Trophoblast cell (in vitro differentiated cells and primary cell): ENCODE data around the gene CACNG4.

Experiments
- DNase-seq, 2 donors: peaks; one replicate each; pipeline ENCODE4 v3.0.0-alpha.2; 2016
- H2AFZ ChIP-seq: 2 replicates; pipeline ENCODE4 v1.6.1; 2013; ENCODE audit warnings: low read length, moderate library complexity, mild to moderate bottlenecking; ENCODE audit not compliant: insufficient read depth, poor library complexity
- H2AK5ac ChIP-seq: 2 replicates; pipeline ENCODE4 v1.6.1; 2013; ENCODE audit warnings: mild to moderate bottlenecking, low read length
- H2BK120ac ChIP-seq: 2 replicates; pipeline ENCODE4 v1.6.1; 2013; ENCODE audit warnings: low read length, mild to moderate bottlenecking, moderate library complexity; ENCODE audit not compliant: insufficient read depth, poor library complexity
- H2BK12ac ChIP-seq: 2 replicates; pipeline ENCODE4 v1.6.1; 2013; ENCODE audit warnings: mild to moderate bottlenecking, low read length, moderate library complexity
- H2BK5ac ChIP-seq: 2 replicates; pipeline ENCODE4 v1.6.1; 2013; ENCODE audit warnings: low read length, low read depth, moderate library complexity, mild to moderate bottlenecking; ENCODE audit not compliant: poor library complexity
- H3K14ac ChIP-seq: 2 replicates; pipeline ENCODE4 v1.6.1; 2013; ENCODE audit warnings: mild to moderate bottlenecking, low read length
- H3K18ac ChIP-seq: 2 replicates; pipeline ENCODE4 v1.6.1; 2013; ENCODE audit warnings: mild to moderate bottlenecking, low read length
- H3K23ac ChIP-seq: 2 replicates; pipeline ENCODE4 v1.6.1; 2013; ENCODE audit warnings: low read length
- H3K27ac ChIP-seq: 2 replicates; pipeline ENCODE4 v1.5.1; 2013; ENCODE audit warnings: low read depth, mild to moderate bottlenecking, inconsistent platforms, low read length, moderate library complexity
- H3K27me3 ChIP-seq: 2 replicates; pipeline ENCODE4 v1.6.1; 2013; ENCODE audit warnings: inconsistent platforms, mild to moderate bottlenecking, low read length, moderate library complexity; ENCODE audit not compliant: insufficient read depth
- H3K36me3 ChIP-seq, 2 experiments: 1 replicate in 1 of 2; 2 replicates in 1 of 2; pipeline ENCODE4 v1.6.1; 2013; ENCODE audit warnings: low read length in 2 of 2, mild to moderate bottlenecking in 2 of 2, moderate library complexity in 1 of 2; ENCODE audit not compliant: insufficient read depth in 2 of 2, control insufficient read depth in 1 of 2
- H3K4ac ChIP-seq: 2 replicates; pipeline ENCODE4 v1.6.1; 2013; ENCODE audit warnings: low read depth, mild to moderate bottlenecking, low read length, moderate library complexity
- H3K4me1 ChIP-seq, 2 experiments: 1 replicate in 1 of 2; 2 replicates in 1 of 2; pipeline ENCODE4 v1.6.1; 2013; ENCODE audit warnings: low read length in 2 of 2, mild to moderate bottlenecking in 2 of 2, moderate library complexity in 1 of 2; ENCODE audit not compliant: insufficient read depth in 2 of 2, control insufficient read depth in 1 of 2
- H3K4me2 ChIP-seq: 2 replicates; pipeline ENCODE4 v1.6.1; 2013; ENCODE audit warnings: inconsistent platforms, mild to moderate bottlenecking, low read length, moderate library complexity
- H3K4me3 ChIP-seq: 2 replicates; pipeline ENCODE4 v1.5.1; 2013; ENCODE audit warnings: mild to moderate bottlenecking, low read depth, low read length, inconsistent platforms
- H3K79me1 ChIP-seq: one replicate; pipeline ENCODE4 v1.6.1; 2013; ENCODE audit warnings: low read length
- H3K79me2 ChIP-seq: 2 replicates; pipeline ENCODE4 v1.6.1; 2013; ENCODE audit warnings: low read length, mild to moderate bottlenecking; ENCODE audit not compliant: control insufficient read depth, insufficient read depth, poor library complexity
- H3K9ac ChIP-seq: 2 replicates; pipeline ENCODE4 v1.6.1; 2013; ENCODE audit warnings: mild to moderate bottlenecking, low read length
- H3K9me3 ChIP-seq: 2 replicates; pipeline ENCODE4 v1.6.1; 2013; ENCODE audit warnings: low read depth, mild to moderate bottlenecking, control low read depth, inconsistent platforms, low read length; ENCODE audit not compliant: insufficient read depth
- H4K12ac ChIP-seq: 2 replicates; pipeline ENCODE4 v1.6.1; 2013; ENCODE audit warnings: low read depth, mild to moderate bottlenecking, low read length, moderate library complexity
- H4K8ac ChIP-seq: 2 replicates; pipeline ENCODE4 v1.6.1; 2013; ENCODE audit warnings: low read depth, mild to moderate bottlenecking, low read length, moderate library complexity
- H4K91ac ChIP-seq: one replicate; pipeline ENCODE4 v1.6.1; 2013; ENCODE audit warnings: low read depth, mild to moderate bottlenecking, low read length, moderate library complexity
- whole genome bisulfite sequencing: extraction: QIAGEN DNeasy Blood & Tissue Kit; methylation state at CpG from one replicate; pipeline ENCODE4 v1.1.7; 2013; ENCODE audit warnings: missing lambda C conversion rate; ENCODE audit not compliant: insufficient read length, insufficient coverage; ENCODE audit errors: extremely low coverage; 5-methylcytosine and 5-hydroxymethylcytosine counted together

The CACNG4 gene

GRCh38 chr17:67059372-67059771, 94.9 kb downstream of the CACNG4 start:
- Histone ChIP-seq H3K9me3 (peaks cover 8% of the 10 kb centered on the region), H3K4ac (no peak overlapping the region), H4K8ac (no peak overlapping the region), H2BK5ac (no peak overlapping the region), H3K4me2 (no peak overlapping the region), H3K27me3 (no peaks in the 10 kb centered on the region), H3K4me1 (no peaks in the 10 kb centered on the region), H2BK12ac (no peak overlapping the region), H3K27ac (no peak overlapping the region), H3K14ac (no peak overlapping the region), H2AK5ac (no peak overlapping the region), H4K12ac (no peak overlapping the region), H3K79me1 (no peaks in the 10 kb centered on the region), H4K91ac (no peak overlapping the region), H2BK120ac (no peak overlapping the region), H3K18ac (no peak overlapping the region), H3K9ac (no peak overlapping the region), H3K36me3 (no peaks in the 10 kb centered on the region), H3K79me2 (no peaks in the 10 kb centered on the region), H3K23ac (no peak overlapping the region), H3K4me3 (no peak overlapping the region), H2AFZ (no peak overlapping the region)
- no CpG with 5 or more reads among the region's 6 CpGs for WGBS
- no peak for DNase-seq

GRCh38 chr17:67063141-67063540, 98.6 kb downstream of the CACNG4 start:
- no peaks in the 10 kb centered on the region for H3K79me2 ChIP-seq
- no peak overlapping the region for H2BK12ac ChIP-seq
- H3K4me3 ChIP-seq, result no peak overlapping the region
- no peak overlapping the region for H3K18ac ChIP-seq
- no peak overlapping the region for H3K9ac ChIP-seq
- no peak overlapping the region for H2BK5ac ChIP-seq
- no peak overlapping the region for H3K27ac ChIP-seq
- no peaks in the 10 kb centered on the region for H3K36me3 ChIP-seq
- no peak overlapping the region for H2BK120ac ChIP-seq
- DNase-seq, result no peak
- H4K12ac ChIP-seq, result no peak overlapping the region
- no peak overlapping the region for H3K4ac ChIP-seq
- no peak overlapping the region for H4K91ac ChIP-seq
- no peak overlapping the region for H3K23ac ChIP-seq
- no peaks in the 10 kb centered on the region for H3K27me3 ChIP-seq
- WGBS, result no CpG with 5 or more reads among the region's 6 CpGs
- no peaks in the 10 kb centered on the region for H3K79me1 ChIP-seq
- peaks cover 2% of the 10 kb centered on the region for H3K9me3 ChIP-seq
- H3K4me1 ChIP-seq, result no peaks in the 10 kb centered on the region
- H3K14ac ChIP-seq, result no peak overlapping the region
- H2AFZ ChIP-seq, result no peak overlapping the region
- H2AK5ac ChIP-seq, result no peak overlapping the region
- H3K4me2 ChIP-seq, result no peak overlapping the region
- H4K8ac ChIP-seq, result no peak overlapping the region

DNA sequence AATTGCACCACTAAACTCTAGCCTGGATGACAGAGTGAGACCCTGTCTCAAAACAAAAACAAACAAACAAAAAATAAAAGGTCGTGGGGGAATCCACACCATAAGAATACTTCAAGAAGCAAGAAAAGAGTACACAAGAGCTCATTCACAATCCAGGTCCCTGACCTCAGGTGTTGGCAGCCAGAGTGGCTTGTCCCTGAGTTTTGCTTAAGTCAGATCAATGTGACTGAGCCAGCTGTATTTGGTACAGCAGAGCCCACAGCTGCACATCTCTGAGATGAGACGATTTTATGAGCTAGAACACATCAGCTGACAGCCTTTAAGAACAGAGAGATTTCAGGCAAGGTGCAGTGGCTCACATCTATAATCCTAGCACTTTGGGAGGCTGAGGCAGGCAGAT, 102.2 kb downstream of the CACNG4 start:
- Histone ChIP-seq H3K9me3 (no peaks in the 10 kb centered on the region), H3K4me2 (no peak overlapping the region), H3K4ac (no peak overlapping the region), H3K79me2 (no peaks in the 10 kb centered on the region), H3K23ac (no peak overlapping the region), H2AK5ac (no peak overlapping the region), H4K8ac (no peak overlapping the region), H4K91ac (no peak overlapping the region), H3K18ac (no peak overlapping the region), H2AFZ (no peak overlapping the region), H3K14ac (no peak overlapping the region), H3K27me3 (no peaks in the 10 kb centered on the region), H2BK5ac (no peak overlapping the region), H2BK120ac (no peak overlapping the region), H3K4me1 (no peaks in the 10 kb centered on the region), H3K79me1 (no peaks in the 10 kb centered on the region), H3K27ac (no peak overlapping the region), H4K12ac (no peak overlapping the region), H3K4me3 (no peak overlapping the region), H2BK12ac (no peak overlapping the region), H3K9ac (no peak overlapping the region), H3K36me3 (no peaks in the 10 kb centered on the region)
- DNase-seq, result no peak
- WGBS, result no CpG with 5 or more reads among the region's 2 CpGs

GRCh38 chr17:67067571-67068482, 103.3 kb downstream of the CACNG4 start:
- H3K18ac ChIP-seq, result no peak overlapping the region
- H3K4me2 ChIP-seq, result no peak overlapping the region
- no peak overlapping the region for H3K9ac ChIP-seq
- no peaks in the 10 kb centered on the region for H3K27me3 ChIP-seq
- H3K36me3 ChIP-seq, result no peaks in the 10 kb centered on the region
- WGBS, result no CpG with 5 or more reads among the region's 13 CpGs
- H3K4me1 ChIP-seq, result no peaks in the 10 kb centered on the region
- H3K27ac ChIP-seq, result no peak overlapping the region
- no peak overlapping the region for H4K12ac ChIP-seq
- H2BK120ac ChIP-seq, result no peak overlapping the region
- H2BK12ac ChIP-seq, result no peak overlapping the region
- H3K23ac ChIP-seq, result no peak overlapping the region
- no peaks in the 10 kb centered on the region for H3K79me2 ChIP-seq
- H4K8ac ChIP-seq, result no peak overlapping the region
- no peaks in the 10 kb centered on the region for H3K9me3 ChIP-seq
- H2AFZ ChIP-seq, result no peak overlapping the region
- no peak overlapping the region for H2BK5ac ChIP-seq
- no peak overlapping the region for H3K14ac ChIP-seq
- no peak overlapping the region for H3K4me3 ChIP-seq
- H2AK5ac ChIP-seq, result no peak overlapping the region
- no peak overlapping the region for H4K91ac ChIP-seq
- H3K79me1 ChIP-seq, result no peaks in the 10 kb centered on the region
- no peak for DNase-seq
- no peak overlapping the region for H3K4ac ChIP-seq
